ENCODE results near the gene ITPR1.
"Not testable (repeated sequence)": the region's sequence is repeated elsewhere in the genome, so short reads cannot be mapped to it uniquely, and the experiment has no call there.

Gene ITPR1

GRCh38 chr3:4757575-4758248 is 264.6 kb downstream of the ITPR1 start:
- DNase-seq (ENCODE audit: low read depth in 3 of 3), result no peak

GRCh38 chr3:4758249-4758860 is 265.2 kb downstream of the ITPR1 start:
- no peak for DNase-seq (ENCODE audit: low read depth in 3 of 3)

- DNase-seq (ENCODE audit: low read depth in 3 of 3), result no peak
Measured at GRCh38 chr3:4758957-4759656, 266.0 kb downstream of the ITPR1 start.

- DNase-seq (ENCODE audit: low read depth in 3 of 3), result no peak
Measured at GRCh38 chr3:4759689-4760312, 266.7 kb downstream of the ITPR1 start.

GRCh38 chr3:4761759-4762158 is 268.6 kb downstream of the ITPR1 start:
- DNase-seq (ENCODE audit: low read depth in 3 of 3), result no peak

GRCh38 chr3:4762481-4763230 is 269.5 kb downstream of the ITPR1 start:
- DNase-seq (ENCODE audit: low read depth in 3 of 3), result not testable (repeated sequence)

GRCh38 chr3:4763604-4764247 is 270.6 kb downstream of the ITPR1 start:
- DNase-seq (ENCODE audit: low read depth in 3 of 3), result no peak

GRCh38 chr3:4765212-4765611 is 272.1 kb downstream of the ITPR1 start:
- DNase-seq (ENCODE audit: low read depth in 3 of 3), result no peak

- DNase-seq (ENCODE audit: low read depth in 3 of 3), result no peak
Measured at GRCh38 chr3:4766263-4766662, 273.1 kb downstream of the ITPR1 start.

GRCh38 chr3:4766716-4767499 is 273.8 kb downstream of the ITPR1 start:
- no peak for DNase-seq (ENCODE audit: low read depth in 3 of 3)

- no peak for DNase-seq (ENCODE audit: low read depth in 3 of 3)
Measured at GRCh38 chr3:4768021-4768420, 274.9 kb downstream of the ITPR1 start.

- no peak for DNase-seq (ENCODE audit: low read depth in 3 of 3)
Measured at GRCh38 chr3:4768521-4768920, 275.4 kb downstream of the ITPR1 start.

- no peak for DNase-seq (ENCODE audit: low read depth in 3 of 3)
Measured at GRCh38 chr3:4770561-4770960, 277.4 kb downstream of the ITPR1 start.

GRCh38 chr3:4771243-4771642 is 278.1 kb downstream of the ITPR1 start:
- no peak for DNase-seq (ENCODE audit: low read depth in 3 of 3)

- DNase-seq (ENCODE audit: low read depth in 3 of 3), result no peak
Measured at GRCh38 chr3:4772171-4772804, 279.1 kb downstream of the ITPR1 start.

GRCh38 chr3:4772858-4773257 is 279.7 kb downstream of the ITPR1 start:
- no peak for DNase-seq (ENCODE audit: low read depth in 3 of 3)

- DNase-seq (ENCODE audit: low read depth in 3 of 3), result no peak
Measured at GRCh38 chr3:4773583-4773982, 280.4 kb downstream of the ITPR1 start.

GRCh38 chr3:4774531-4774930 is 281.4 kb downstream of the ITPR1 start:
- DNase-seq (ENCODE audit: low read depth in 3 of 3), result no peak

- DNase-seq (ENCODE audit: low read depth in 3 of 3), result no peak
Measured at GRCh38 chr3:4776399-4776979, 283.3 kb downstream of the ITPR1 start.
